IPS-15b (cell line): ENCODE measurements around the gene CENPW.

Source experiments
- H3K27me3 ChIP-seq: one replicate; pipeline ENCODE4 v1.6.1; 2013; ENCODE audit warnings: low read length; ENCODE audit not compliant: control insufficient read depth, insufficient read depth
- H3K36me3 ChIP-seq: one replicate; pipeline ENCODE4 v1.6.1; 2013; ENCODE audit warnings: low read length; ENCODE audit not compliant: control insufficient read depth, insufficient read depth
- H3K4me1 ChIP-seq: one replicate; pipeline ENCODE4 v1.6.1; 2013; ENCODE audit warnings: mild to moderate bottlenecking, low read length; ENCODE audit not compliant: control insufficient read depth, insufficient read depth
- H3K4me3 ChIP-seq: one replicate; pipeline ENCODE4 v1.5.1; 2013; ENCODE audit warnings: low read depth, low read length
- H3K9ac ChIP-seq: one replicate; pipeline ENCODE4 v1.6.1; 2013; ENCODE audit warnings: low read depth, mild to moderate bottlenecking, low read length
- H3K9me3 ChIP-seq: one replicate; pipeline ENCODE4 v1.6.1; 2013; ENCODE audit warnings: mild to moderate bottlenecking, low read length; ENCODE audit not compliant: control insufficient read depth, insufficient read depth

Gene CENPW

DNA sequence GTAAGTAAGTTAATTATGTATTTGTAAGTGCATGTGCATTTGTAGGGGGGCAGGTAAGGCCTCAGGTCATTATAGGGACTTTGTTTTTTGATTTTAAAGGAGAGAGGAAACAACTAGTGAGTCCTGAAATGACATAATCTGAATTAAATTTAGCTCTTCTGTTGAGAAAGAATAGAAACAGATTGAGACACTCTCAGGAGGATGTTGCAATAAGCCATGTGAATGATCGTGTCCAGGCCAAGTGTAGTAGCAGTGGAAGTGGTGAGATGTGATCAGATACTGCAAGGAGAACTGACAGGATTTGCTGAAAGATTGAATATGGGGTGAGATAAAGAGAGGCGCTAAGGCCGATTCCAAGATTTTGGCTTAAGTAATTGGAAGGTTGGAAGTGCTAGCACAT, 2.6 kb upstream of the CENPW start:
- no peaks in the 10 kb centered on the region for H3K9me3 ChIP-seq
- no peaks in the 10 kb centered on the region for H3K27me3 ChIP-seq
- H3K9ac ChIP-seq: no peak overlapping the region
- no peak overlapping the region for H3K4me3 ChIP-seq
- H3K4me1 ChIP-seq: peaks cover 11% of the 10 kb centered on the region
- no peaks in the 10 kb centered on the region for H3K36me3 ChIP-seq

DNA sequence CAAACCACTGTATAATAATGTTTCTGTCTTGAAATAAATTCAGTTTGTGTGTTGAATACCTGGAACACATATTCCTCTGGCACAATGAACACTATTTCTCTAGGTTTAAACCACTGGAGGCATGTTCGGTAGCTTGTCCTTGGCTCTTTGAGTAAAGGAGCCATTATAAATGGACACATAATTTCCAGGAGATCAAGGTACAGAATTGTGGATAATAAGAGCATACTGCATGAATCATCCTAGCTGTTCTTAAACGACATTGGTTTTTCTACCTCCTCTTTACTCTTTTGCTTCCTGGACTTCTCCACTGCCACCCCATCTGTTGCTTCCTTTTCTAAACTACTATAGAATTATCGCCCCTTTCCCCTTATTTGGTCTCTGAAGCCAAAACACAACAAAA, 1.2 kb downstream of the CENPW start:
- H3K9ac ChIP-seq: peak overlapping the region; percentile 94
- no peaks in the 10 kb centered on the region for H3K27me3 ChIP-seq
- no peaks in the 10 kb centered on the region for H3K36me3 ChIP-seq
- peaks cover 11% of the 10 kb centered on the region for H3K4me1 ChIP-seq
- peak overlapping the region; percentile 99 for H3K4me3 ChIP-seq
- H3K9me3 ChIP-seq: no peaks in the 10 kb centered on the region

DNA sequence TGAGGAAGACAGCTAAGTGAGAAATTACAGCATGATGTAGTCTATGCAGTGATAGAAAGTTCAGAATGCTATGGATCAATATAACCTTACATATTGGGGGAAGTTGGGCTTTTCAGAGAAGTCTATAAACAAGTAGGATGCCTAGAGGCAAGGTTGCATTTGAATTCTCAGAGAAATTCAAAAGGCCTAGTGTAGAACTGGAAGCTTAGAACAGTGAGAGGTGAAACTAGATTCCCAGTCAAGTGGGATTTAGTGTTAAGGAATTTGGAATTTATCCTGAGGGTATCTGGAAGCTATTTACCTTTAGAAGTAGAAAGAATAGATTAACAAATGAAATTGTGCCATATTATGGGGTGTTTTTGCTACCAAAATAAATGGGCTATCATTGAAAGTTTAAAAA, 4.3 kb downstream of the CENPW start:
- no peaks in the 10 kb centered on the region for H3K36me3 ChIP-seq
- H3K9me3 ChIP-seq: no peaks in the 10 kb centered on the region
- H3K27me3 ChIP-seq: no peaks in the 10 kb centered on the region
- no peak overlapping the region for H3K9ac ChIP-seq
- H3K4me3 ChIP-seq: no peak overlapping the region
- peaks cover 11% of the 10 kb centered on the region for H3K4me1 ChIP-seq

DNA sequence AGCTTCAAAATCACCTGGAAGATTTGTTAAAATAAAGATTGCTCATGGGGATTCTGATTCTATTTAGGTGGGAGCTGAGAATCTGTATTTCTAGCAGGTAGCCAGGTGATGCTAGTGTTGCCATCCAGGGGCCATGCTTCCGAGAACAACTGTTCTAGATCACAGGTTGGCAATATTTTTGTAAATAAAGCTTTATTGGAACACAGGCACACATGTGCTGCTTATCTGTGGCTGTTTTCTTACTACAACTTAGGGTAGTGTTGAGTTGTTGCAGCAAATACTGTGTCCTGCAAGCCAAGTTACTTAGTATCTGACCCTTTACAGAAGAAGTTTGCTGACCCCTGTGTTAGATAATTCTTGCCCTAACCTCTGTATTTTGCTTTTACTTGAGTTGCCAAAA, 12.0 kb downstream of the CENPW start:
- Histone ChIP-seq H3K36me3 (no peaks in the 10 kb centered on the region), H3K27me3 (no peaks in the 10 kb centered on the region), H3K9me3 (no peaks in the 10 kb centered on the region), H3K4me3 (no peak overlapping the region), H3K9ac (no peak overlapping the region), H3K4me1 (no peaks in the 10 kb centered on the region)

DNA sequence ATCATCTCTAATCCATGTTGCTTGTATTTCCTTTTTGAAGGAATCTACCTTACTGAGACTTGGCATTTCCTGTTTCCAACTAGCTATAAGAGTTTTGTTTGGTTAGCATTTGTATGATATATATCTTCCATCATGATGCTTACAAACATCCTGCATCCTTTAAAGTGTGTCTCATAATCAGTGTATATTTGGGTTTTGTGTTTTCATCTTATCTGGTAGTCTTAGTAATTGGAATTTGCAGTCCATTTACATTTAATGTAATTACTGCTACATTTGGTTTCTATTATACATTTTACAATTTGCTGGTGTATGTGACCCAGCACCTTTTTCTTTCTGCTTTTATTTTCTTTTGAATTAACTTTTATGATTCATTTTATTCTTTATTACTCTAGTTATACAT, 12.6 kb downstream of the CENPW start:
- Histone ChIP-seq H3K9ac (no peak overlapping the region), H3K27me3 (no peaks in the 10 kb centered on the region), H3K9me3 (no peaks in the 10 kb centered on the region), H3K4me3 (no peak overlapping the region), H3K36me3 (no peaks in the 10 kb centered on the region), H3K4me1 (no peaks in the 10 kb centered on the region)

DNA sequence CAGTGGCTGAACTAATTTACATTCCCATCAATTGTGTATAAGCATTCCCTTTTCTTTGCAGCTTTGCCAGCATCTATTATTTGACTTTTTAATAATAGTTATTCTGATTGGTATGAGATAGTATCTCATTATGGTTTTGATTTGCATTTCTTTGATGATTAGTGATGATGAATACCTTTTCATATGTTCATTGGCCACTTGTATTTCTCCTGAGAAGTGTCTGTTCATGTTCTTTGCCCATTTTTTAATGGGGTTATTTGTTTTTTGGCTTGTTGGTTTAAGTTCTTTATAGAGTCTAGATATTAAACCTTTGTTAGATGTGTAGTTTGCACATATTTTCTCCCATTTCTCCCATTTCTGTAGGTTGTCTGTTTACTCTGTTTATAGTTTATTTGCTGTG, 16.6 kb downstream of the CENPW start:
- H3K27me3 ChIP-seq: no peaks in the 10 kb centered on the region
- no peaks in the 10 kb centered on the region for H3K9me3 ChIP-seq
- H3K4me1 ChIP-seq: peaks cover 4% of the 10 kb centered on the region
- H3K9ac ChIP-seq: no peak overlapping the region
- H3K4me3 ChIP-seq: no peak overlapping the region
- no peaks in the 10 kb centered on the region for H3K36me3 ChIP-seq

DNA sequence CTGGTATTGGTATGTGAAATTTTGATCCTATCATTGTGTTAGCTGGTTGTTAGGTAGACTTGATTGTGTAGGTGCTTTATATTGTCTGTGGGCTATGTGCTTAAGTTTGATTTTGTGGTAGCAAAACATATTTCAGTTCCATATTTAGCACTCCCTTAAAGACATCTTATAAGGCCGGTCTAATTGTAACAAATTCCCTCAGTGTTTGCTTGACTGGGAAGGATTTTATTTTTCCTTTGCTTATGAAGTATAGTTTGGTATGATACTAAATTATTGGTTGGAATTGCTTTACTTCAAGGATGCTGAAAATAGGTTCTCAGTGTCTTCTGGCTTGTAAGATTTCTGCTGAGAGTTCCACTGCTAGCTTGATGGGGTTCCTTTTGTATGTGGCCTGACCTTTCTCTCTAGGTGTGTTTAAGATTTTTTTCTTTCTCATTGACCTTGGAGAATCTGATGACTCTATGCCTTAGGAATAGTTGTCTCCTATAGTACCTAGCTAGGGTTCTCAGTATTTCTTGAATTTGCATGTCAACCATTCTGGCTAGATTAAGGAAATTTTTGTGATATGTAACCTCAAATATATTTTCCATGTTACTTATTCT, 20.1 kb downstream of the CENPW start:
- Histone ChIP-seq H3K4me1 (peaks cover 4% of the 10 kb centered on the region), H3K9ac (no peak overlapping the region), H3K4me3 (no peak overlapping the region), H3K27me3 (no peaks in the 10 kb centered on the region), H3K36me3 (no peaks in the 10 kb centered on the region), H3K9me3 (no peaks in the 10 kb centered on the region)

DNA sequence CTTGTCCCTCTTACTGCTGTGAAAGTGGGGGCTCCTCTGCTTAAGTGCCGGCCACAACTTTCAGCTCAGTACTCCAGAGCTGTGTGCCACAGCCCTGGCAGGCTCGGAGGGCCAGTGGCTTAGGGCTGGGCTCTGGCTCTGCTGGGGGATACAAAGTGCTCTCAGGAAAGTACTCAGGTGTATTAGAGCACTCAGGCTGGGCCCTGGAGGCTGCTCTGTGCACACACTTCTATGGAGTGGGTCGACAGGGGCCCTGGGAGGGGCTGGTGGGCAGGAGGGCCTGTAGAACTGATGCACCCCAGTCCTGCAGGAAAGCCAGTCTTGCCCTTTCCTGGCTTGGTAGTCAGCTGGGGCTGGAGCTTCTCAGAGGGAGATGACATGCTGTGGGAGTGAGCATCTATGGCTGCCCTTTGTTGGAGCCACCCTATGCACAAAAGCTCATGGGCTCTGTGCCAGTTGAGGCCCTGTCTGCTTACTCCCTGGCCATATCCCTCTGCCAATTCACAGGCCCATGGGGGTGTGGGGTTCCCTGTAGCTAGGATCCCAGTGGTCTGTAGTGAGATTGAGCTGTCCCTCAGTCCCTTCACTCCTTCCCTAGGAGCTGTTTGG, 22.0 kb downstream of the CENPW start:
- no peak overlapping the region for H3K9ac ChIP-seq
- H3K4me3 ChIP-seq: no peak overlapping the region
- peaks cover 4% of the 10 kb centered on the region for H3K4me1 ChIP-seq
- H3K9me3 ChIP-seq: no peaks in the 10 kb centered on the region
- no peaks in the 10 kb centered on the region for H3K27me3 ChIP-seq
- H3K36me3 ChIP-seq: no peaks in the 10 kb centered on the region

DNA sequence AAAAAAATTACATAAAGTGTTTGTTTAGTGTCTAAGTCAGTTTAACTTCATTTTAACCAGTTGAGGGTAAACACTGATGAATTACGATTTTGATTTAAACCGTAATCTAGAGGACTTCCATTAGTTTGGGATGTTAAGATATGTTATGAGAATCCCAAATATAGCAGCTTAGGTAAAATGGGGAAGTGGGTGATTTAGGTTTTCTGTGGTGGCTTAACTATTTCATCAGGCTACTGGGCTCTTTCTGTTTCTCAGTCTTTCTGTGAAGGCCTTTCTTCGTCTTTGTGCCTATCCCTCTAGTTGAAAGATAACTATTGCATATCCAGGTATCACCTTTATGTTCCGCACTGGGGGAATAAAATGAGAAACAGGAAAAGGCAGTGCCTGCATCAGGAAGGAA, 27.9 kb downstream of the CENPW start:
- H3K9me3 ChIP-seq: no peaks in the 10 kb centered on the region
- no peak overlapping the region for H3K4me3 ChIP-seq
- no peaks in the 10 kb centered on the region for H3K36me3 ChIP-seq
- H3K27me3 ChIP-seq: no peaks in the 10 kb centered on the region
- no peak overlapping the region for H3K9ac ChIP-seq
- H3K4me1 ChIP-seq: no peaks in the 10 kb centered on the region

DNA sequence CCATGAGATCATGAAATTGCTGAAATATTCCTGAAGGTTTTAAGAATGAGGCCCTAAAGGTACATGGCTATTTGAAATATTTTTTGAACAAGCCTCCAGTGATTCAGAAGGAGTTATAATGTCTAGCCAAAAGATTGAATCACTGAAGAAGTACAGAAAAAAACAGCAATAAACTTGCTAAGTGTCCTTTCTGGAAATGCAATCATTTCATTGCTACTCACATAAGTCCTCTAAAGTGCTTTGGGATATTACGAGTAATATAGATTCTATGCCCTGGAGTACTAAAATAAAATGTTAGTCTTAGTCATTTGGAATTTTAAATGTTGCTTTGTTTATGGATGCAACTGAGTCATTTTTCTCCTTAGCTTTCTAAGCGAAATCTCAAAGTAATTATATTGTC, 32.7 kb downstream of the CENPW start:
- H3K36me3 ChIP-seq: no peaks in the 10 kb centered on the region
- H3K9me3 ChIP-seq: no peaks in the 10 kb centered on the region
- H3K4me1 ChIP-seq: no peaks in the 10 kb centered on the region
- H3K9ac ChIP-seq: no peak overlapping the region
- H3K27me3 ChIP-seq: no peaks in the 10 kb centered on the region
- H3K4me3 ChIP-seq: no peak overlapping the region

DNA sequence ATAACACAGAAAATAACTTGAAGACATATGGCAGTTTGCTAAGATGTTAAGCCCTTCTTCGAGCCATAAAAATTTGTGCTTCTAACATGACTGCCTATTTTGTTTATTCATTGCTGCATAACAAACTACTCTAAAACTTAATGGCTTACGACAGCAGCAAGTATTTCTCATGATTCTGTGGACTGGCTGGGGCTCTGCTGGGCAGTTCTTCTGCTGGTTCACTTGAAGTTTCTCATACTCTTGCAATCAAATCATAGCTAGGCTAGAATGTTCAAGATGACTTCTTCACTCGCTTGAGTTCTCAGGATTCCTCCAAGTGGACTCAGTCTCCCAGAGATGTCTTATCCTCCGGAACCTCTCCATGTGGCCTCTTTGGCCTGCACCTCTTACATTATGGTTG, 33.4 kb downstream of the CENPW start:
- H3K9ac ChIP-seq: no peak overlapping the region

DNA sequence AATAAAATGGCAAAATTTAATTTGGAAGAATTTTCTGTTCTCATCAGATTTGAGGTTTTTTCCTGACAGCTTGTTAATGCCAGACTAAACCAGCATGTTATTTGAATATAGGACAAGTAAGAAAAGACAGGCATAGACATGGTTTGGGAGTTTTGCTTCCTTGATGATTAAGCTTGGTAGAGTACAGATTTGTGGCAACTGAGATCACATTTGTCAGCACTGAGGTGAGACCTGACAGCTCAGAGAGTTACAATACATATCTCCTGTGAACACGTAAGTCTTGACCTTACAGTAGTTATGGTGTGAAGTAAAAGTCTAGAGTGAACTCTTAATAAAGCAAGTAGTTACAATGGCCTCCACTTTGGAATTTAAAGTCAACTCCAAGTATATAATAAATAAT, 34.5 kb downstream of the CENPW start:
- Histone ChIP-seq H3K36me3 (no peaks in the 10 kb centered on the region), H3K27me3 (no peaks in the 10 kb centered on the region), H3K4me1 (no peaks in the 10 kb centered on the region), H3K9ac (no peak overlapping the region), H3K4me3 (no peak overlapping the region), H3K9me3 (no peaks in the 10 kb centered on the region)

More for the DNA sequence above, 33.4 kb downstream of the CENPW start:
- Histone ChIP-seq H3K36me3 (no peaks in the 10 kb centered on the region), H3K4me1 (no peaks in the 10 kb centered on the region), H3K27me3 (no peaks in the 10 kb centered on the region), H3K9me3 (no peaks in the 10 kb centered on the region), H3K4me3 (no peak overlapping the region)
